ENCODE data around the gene RAB11FIP3. TPM values are rescaled to one million over a fixed set of nuclear protein-coding genes. Genes with fewer than 3 reads are reported as not detected.

RAB11FIP3 gene
- total and polyA plus RNA-seq, 2 of the 13 experiments (the other 11 are each of a cell fraction or from before 2014, with no cell fraction given) = 34.3 to 57.6 TPM

DNA sequence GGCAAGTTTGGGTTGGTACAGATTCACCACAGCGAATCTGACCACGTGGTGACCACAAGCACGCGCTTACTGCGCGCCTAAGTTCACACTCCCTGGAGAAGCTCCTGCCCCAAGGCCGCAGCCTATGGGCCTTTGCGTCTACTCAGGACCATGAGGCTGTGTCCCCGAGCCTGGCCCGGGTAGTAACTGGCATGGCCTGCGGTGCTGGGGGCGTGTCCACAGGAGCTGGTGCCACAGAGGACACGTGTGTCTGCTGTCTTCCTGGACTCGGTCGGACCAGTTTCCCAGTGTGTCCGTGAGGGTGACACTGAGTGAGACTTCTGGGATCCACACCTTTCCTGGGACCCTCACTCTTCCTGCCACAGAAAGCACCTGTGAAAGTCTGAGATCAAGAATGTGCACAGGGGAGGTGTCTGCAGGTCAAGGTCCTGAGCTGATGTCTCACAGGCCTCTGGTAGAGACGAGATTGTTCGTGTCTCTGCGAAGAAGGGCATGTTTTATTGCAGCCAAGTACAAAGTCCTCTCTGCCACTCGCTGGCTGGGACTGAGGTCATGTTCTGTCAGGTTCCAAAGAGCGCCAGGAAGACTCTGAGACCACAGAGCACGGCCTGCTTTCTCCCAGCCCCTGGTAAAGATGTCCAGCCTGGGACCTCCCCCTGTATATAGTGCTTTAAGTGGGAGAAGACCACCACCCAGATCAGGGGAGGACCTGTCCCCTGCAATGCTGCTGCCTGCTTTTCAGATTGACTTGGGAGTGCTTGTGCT is 76.9 kb downstream of the RAB11FIP3 start (continued):
- TF ChIP-seq STAG1 (CRISPR knock-in tag; IDR thresholded peaks at IDR 0.05) (peak; percentile 24; the same call in 1 of the 2 replicates), TBL1XR1 (IDR thresholded peaks at IDR 0.05; ENCODE audit: borderline replicate concordance, low read length, partially characterized antibody) (no peak), NR2F1 (CRISPR knock-in tag; IDR thresholded peaks at IDR 0.05) (peak; percentile 74 to 76), REL (CRISPR knock-in tag; conservative IDR thresholded peaks at IDR 0.05) (no peak), HHEX (CRISPR knock-in tag; IDR thresholded peaks at IDR 0.05) (0 out of 2 replicates have a peak, but pooled peaks have one; percentile 27), TCF7 (IDR thresholded peaks at IDR 0.05; ENCODE audit: low read depth) (0 out of 2 replicates have a peak, but pooled peaks have one; percentile 11), JUNB (CRISPR knock-in tag; IDR thresholded peaks at IDR 0.05; ENCODE audit: borderline replicate concordance) (no peak), ZNF607 (CRISPR knock-in tag; IDR thresholded peaks at IDR 0.05; ENCODE audit: borderline replicate concordance) (no peak), ZNF326 (CRISPR knock-in tag; IDR thresholded peaks at IDR 0.05; ENCODE audit: borderline replicate concordance) (no peak), SAFB2 (CRISPR knock-in tag; IDR thresholded peaks at IDR 0.05; ENCODE audit: borderline replicate concordance, low read depth) (no peak), ZNF232 (CRISPR knock-in tag; IDR thresholded peaks at IDR 0.05; ENCODE audit: borderline replicate concordance) (no peak; the same call in 1 of the 2 replicates), ATRX (CRISPR knock-in tag; IDR thresholded peaks at IDR 0.05; ENCODE audit: borderline replicate concordance) (no peak), ZNF501 (CRISPR knock-in tag; IDR thresholded peaks at IDR 0.05) (peak; percentile 67), RELA (CRISPR knock-in tag; IDR thresholded peaks at IDR 0.05) (no peak), DNMT1 (CRISPR knock-in tag; IDR thresholded peaks at IDR 0.05) (no peak), MXI1 (IDR thresholded peaks at IDR 0.05; ENCODE audit: borderline replicate concordance, low read depth, low read length) (peak; percentile 94; the same call in 2 of the 3 replicates), KLF13 (CRISPR knock-in tag; IDR thresholded peaks at IDR 0.05) (no peak), TBP (CRISPR knock-in tag; IDR thresholded peaks at IDR 0.05) (no peak)
- TF ChIP-seq, protein P1, sequence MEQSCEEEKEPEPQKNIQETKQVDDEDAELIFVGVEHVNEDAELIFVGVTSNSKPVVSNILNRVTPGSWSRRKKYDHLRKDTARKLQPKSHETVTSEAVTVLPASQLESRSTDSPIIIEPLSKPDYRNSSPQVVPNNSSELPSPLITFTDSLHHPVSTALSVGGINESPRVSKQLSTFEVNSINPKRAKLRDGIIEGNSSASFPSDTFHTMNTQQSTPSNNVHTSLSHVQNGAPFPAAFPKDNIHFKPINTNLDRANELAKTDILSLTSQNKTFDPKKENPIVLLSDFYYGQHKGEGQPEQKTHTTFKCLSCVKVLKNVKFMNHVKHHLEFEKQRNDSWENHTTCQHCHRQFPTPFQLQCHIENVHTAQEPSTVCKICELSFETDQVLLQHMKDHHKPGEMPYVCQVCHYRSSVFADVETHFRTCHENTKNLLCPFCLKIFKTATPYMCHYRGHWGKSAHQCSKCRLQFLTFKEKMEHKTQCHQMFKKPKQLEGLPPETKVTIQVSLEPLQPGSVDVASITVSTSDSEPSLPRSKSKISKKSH (CRISPR knock-in tag; IDR thresholded peaks at IDR 0.05; ENCODE audit: borderline replicate concordance) = no peak
- TF ChIP-seq, protein P2, sequence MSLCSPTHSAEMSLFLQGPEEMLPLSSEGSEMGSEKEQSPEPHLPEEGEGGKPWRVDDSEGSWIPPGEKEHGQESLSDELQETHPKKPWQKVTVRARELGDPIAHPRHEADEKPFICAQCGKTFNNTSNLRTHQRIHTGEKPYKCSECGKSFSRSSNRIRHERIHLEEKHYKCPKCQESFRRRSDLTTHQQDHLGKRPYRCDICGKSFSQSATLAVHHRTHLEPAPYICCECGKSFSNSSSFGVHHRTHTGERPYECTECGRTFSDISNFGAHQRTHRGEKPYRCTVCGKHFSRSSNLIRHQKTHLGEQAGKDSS (CRISPR knock-in tag; IDR thresholded peaks at IDR 0.05; ENCODE audit: borderline replicate concordance, low read depth) = peak; percentile 53; the same call in 1 of the 2 replicates
- TF ChIP-seq, protein P3, sequence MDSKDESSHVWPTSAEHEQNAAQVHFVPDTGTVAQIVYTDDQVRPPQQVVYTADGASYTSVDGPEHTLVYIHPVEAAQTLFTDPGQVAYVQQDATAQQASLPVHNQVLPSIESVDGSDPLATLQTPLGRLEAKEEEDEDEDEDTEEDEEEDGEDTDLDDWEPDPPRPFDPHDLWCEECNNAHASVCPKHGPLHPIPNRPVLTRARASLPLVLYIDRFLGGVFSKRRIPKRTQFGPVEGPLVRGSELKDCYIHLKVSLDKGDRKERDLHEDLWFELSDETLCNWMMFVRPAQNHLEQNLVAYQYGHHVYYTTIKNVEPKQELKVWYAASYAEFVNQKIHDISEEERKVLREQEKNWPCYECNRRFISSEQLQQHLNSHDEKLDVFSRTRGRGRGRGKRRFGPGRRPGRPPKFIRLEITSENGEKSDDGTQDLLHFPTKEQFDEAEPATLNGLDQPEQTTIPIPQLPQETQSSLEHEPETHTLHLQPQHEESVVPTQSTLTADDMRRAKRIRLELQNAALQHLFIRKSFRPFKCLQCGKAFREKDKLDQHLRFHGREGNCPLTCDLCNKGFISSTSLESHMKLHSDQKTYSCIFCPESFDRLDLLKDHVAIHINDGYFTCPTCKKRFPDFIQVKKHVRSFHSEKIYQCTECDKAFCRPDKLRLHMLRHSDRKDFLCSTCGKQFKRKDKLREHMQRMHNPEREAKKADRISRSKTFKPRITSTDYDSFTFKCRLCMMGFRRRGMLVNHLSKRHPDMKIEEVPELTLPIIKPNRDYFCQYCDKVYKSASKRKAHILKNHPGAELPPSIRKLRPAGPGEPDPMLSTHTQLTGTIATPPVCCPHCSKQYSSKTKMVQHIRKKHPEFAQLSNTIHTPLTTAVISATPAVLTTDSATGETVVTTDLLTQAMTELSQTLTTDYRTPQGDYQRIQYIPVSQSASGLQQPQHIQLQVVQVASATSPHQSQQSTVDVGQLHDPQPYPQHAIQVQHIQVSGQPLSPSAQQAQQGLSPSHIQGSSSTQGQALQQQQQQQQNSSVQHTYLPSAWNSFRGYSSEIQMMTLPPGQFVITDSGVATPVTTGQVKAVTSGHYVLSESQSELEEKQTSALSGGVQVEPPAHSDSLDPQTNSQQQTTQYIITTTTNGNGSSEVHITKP (CRISPR knock-in tag; IDR thresholded peaks at IDR 0.05; ENCODE audit: low read depth) = no peak
- TF ChIP-seq, protein P4, sequence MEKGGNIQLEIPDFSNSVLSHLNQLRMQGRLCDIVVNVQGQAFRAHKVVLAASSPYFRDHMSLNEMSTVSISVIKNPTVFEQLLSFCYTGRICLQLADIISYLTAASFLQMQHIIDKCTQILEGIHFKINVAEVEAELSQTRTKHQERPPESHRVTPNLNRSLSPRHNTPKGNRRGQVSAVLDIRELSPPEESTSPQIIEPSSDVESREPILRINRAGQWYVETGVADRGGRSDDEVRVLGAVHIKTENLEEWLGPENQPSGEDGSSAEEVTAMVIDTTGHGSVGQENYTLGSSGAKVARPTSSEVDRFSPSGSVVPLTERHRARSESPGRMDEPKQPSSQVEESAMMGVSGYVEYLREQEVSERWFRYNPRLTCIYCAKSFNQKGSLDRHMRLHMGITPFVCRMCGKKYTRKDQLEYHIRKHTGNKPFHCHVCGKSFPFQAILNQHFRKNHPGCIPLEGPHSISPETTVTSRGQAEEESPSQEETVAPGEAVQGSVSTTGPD (CRISPR knock-in tag; IDR thresholded peaks at IDR 0.05) = no peak
